Endothelial cell (in vitro differentiated cells): ENCODE measurements around the gene CYTH1. TPM values are rescaled to one million over a fixed set of nuclear protein-coding genes. Genes with fewer than 3 reads are reported as not detected.
"Not testable (repeated sequence)": the region's sequence is repeated elsewhere in the genome, so short reads cannot be mapped to it uniquely, and the experiment has no call there.

ENCODE experiments used
- DNase-seq: peaks from one replicate; pipeline ENCODE4 v3.0.0; 2021; ENCODE audit warnings: low spot score
- H3K27ac Mint-ChIP-seq: one replicate; pipeline ENCODE4 v1.8.0; 2021; ENCODE audit warnings: mixed read lengths, inconsistent platforms; ENCODE audit not compliant: unreplicated experiment
- H3K27me3 Mint-ChIP-seq: one replicate; pipeline ENCODE4 v1.8.0; 2021; ENCODE audit warnings: mild to moderate bottlenecking, moderate library complexity, mixed read lengths, inconsistent platforms; ENCODE audit not compliant: unreplicated experiment
- H3K36me3 Mint-ChIP-seq: one replicate; pipeline ENCODE4 v1.8.0; 2021; ENCODE audit warnings: mild to moderate bottlenecking, low read depth, mixed read lengths, inconsistent platforms; ENCODE audit not compliant: unreplicated experiment
- H3K4me1 Mint-ChIP-seq: one replicate; pipeline ENCODE4 v1.8.0; 2021; ENCODE audit warnings: mild to moderate bottlenecking, mixed read lengths, inconsistent platforms; ENCODE audit not compliant: unreplicated experiment
- H3K4me3 Mint-ChIP-seq: one replicate; pipeline ENCODE4 v1.8.0; 2021; ENCODE audit warnings: mild to moderate bottlenecking, mixed read lengths, inconsistent platforms; ENCODE audit not compliant: unreplicated experiment
- H3K9me3 Mint-ChIP-seq: one replicate; pipeline ENCODE4 v1.8.0; 2021; ENCODE audit warnings: mixed read lengths, inconsistent platforms; ENCODE audit not compliant: unreplicated experiment
- CTCF ChIP-seq: fragments of 200-600 bp; sonication (generic); IDR thresholded peaks from one replicate; pipeline ENCODE4 v1.5.0; 2021; ENCODE audit warnings: antibody characterized with exemption; ENCODE audit not compliant: unreplicated experiment
- total RNA-seq: library from RNA; stranded (reverse); fragmentation: NEBNext Ultra II Directional; extraction: Animal tissue kit (Norgen Biotek cat#: 25700); gene quantifications from one replicate; pipeline ENCODE4 v1.2.1, GENCODE V29; 2021; ENCODE audit not compliant: unreplicated experiment

CYTH1 gene
- total RNA-seq, 1 donor from 2014 or later, result 73.3 TPM

- no peaks in the 10 kb centered on the region for H3K9me3 Mint-ChIP-seq
- no peak for TF ChIP-seq CTCF
- H3K27ac Mint-ChIP-seq, result no peak overlapping the region
- no peak overlapping the region for H3K4me3 Mint-ChIP-seq
- no peaks in the 10 kb centered on the region for H3K36me3 Mint-ChIP-seq
- H3K4me1 Mint-ChIP-seq, result peaks cover 7% of the 10 kb centered on the region
- H3K27me3 Mint-ChIP-seq, result no peaks in the 10 kb centered on the region
- no peak for DNase-seq
Measured at GRCh38 chr17:78753316-78754250, 28.5 kb downstream of the CYTH1 start.

GRCh38 chr17:78751447-78752161, 30.5 kb downstream of the CYTH1 start:
- TF ChIP-seq CTCF, result no peak
- H3K27ac Mint-ChIP-seq, result no peak overlapping the region
- peaks cover 25% of the 10 kb centered on the region for H3K4me1 Mint-ChIP-seq
- H3K27me3 Mint-ChIP-seq, result peaks cover 2% of the 10 kb centered on the region
- no peaks in the 10 kb centered on the region for H3K36me3 Mint-ChIP-seq
- DNase-seq, result no peak
- H3K4me3 Mint-ChIP-seq, result no peak overlapping the region
- H3K9me3 Mint-ChIP-seq, result no peaks in the 10 kb centered on the region

DNA sequence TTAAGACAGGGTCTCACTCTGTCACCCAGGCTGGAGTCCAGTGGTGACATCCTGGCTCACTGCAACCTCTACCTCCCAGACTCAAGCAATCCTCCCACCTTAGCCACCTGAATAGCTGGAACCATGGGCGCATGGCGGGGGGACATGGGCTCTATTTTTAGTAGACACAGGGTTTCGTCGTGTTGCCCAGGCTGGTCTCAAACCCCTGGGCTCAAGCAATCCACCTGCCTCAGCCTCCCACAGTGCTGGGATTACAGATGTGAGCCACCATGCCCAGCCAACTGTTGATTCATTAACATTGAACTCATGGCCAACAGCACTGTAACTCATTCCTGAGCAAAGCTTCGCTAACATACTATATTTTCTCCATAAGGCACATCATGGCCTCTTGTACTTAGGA, 31.1 kb downstream of the CYTH1 start:
- H3K27ac Mint-ChIP-seq, H3K36me3 Mint-ChIP-seq: not testable (repeated sequence)

DNA sequence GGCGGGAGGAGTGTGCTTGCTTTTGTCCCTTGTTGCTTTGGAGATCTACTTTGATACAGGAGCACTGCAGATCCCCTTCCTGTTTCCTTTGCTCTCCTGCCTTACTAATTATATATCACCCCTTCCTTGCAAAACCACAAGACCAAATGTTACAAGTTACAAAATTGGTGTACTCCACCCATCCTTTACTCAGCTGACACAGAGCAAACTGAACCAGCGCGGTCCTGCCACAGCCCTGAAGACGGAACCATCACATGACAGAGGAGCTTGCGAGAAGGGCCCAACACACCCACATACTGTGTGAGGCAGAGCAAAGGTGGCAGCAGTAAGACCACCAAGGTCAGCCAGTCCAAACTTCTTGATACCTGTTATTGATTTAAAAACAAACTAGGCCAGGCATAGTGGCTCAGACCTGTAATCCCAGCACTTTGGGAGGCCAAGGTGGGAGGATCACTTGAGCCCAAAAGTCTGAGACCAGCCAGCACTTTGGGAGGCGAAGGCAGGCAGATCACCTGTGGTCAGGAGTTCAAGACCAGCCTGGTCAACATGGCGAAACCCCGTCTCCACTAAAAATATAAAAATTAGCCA, 33.2 kb downstream of the CYTH1 start:
- H3K27me3 Mint-ChIP-seq, result peaks cover 2% of the 10 kb centered on the region
- no peak overlapping the region for H3K4me3 Mint-ChIP-seq
- no peaks in the 10 kb centered on the region for H3K9me3 Mint-ChIP-seq
- no peaks in the 10 kb centered on the region for H3K36me3 Mint-ChIP-seq
- H3K4me1 Mint-ChIP-seq, result peaks cover 49% of the 10 kb centered on the region
- no peak for TF ChIP-seq CTCF
- DNase-seq, result no peak
- H3K27ac Mint-ChIP-seq, result peak overlapping the region; percentile 73

More for the DNA sequence above, 31.1 kb downstream of the CYTH1 start:
- peaks cover 31% of the 10 kb centered on the region for H3K4me1 Mint-ChIP-seq
- not testable (repeated sequence) for H3K27me3 Mint-ChIP-seq, H3K4me3 Mint-ChIP-seq, H3K9me3 Mint-ChIP-seq, DNase-seq

DNA sequence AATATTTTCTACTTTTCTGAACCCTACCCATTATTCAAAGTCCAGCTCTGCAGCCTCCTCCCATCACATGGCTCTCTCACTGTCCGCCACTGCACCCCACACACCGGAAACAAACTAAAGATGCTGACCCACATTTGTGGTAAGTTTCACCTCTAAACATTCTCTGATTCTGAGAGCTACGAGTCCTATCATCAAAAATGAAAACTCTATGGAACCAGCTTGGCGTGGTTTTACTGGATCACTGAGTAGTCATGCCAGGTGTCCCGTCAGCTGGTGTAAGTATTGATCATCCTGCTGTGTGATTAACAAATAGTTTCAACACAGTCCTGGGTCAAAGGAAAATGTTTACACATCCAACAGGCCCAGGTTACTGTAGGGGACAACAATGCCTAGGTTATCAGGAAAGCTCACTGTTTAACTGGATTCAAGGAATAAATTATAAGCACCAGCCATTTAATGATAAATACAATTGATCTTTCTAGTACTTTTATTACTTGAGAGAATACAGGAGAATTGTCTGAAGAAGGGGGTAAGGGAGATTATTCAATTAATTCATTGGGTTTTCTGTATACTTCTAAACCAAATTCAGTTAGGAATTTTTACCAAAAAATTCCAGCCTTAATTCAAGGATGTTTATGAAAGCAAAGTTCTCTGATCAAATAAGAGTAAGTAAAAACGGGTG, 33.9 kb downstream of the CYTH1 start:
- H3K27me3 Mint-ChIP-seq, result peaks cover 2% of the 10 kb centered on the region
- DNase-seq, result no peak
- H3K36me3 Mint-ChIP-seq, result no peaks in the 10 kb centered on the region
- H3K27ac Mint-ChIP-seq, result peak overlapping the region; percentile 73
- TF ChIP-seq CTCF, result no peak
- peak overlapping the region; percentile 28 for H3K4me3 Mint-ChIP-seq
- H3K4me1 Mint-ChIP-seq, result peaks cover 51% of the 10 kb centered on the region
- no peaks in the 10 kb centered on the region for H3K9me3 Mint-ChIP-seq
